MCF 10A (cell line): ENCODE measurements around the gene GPR27. TPM values are rescaled to one million over a fixed set of nuclear protein-coding genes. Genes with fewer than 3 reads are reported as not detected.

Source experiments
- BruUV-seq: library from RNA; stranded (reverse); fragments of 400-500 nt; replicated peaks from 2 replicates; lab custom pipeline; 2021; lab: Mats Ljungman, UMichigan
- CTCF ChIA-PET: fragments of 300-600 bp; sonication (Branson Sonifier 250); formaldehyde crosslinking; extraction: SDS; loops from one replicate; lab custom pipeline; 2021; ENCODE audit warnings: antibody characterized with exemption, inconsistent platforms; lab: Yijun Ruan, JAX
- POLR2A ChIA-PET: fragments of 300-600, 350-650 bp; sonication (Branson Sonifier 250); formaldehyde crosslinking; extraction: SDS; loops from one replicate; lab custom pipeline; 2020; ENCODE audit warnings: antibody characterized with exemption, inconsistent platforms; lab: Yijun Ruan, JAX
- DNase-seq: peaks from one replicate; pipeline ENCODE4 v3.0.0-alpha.2; 2018; ENCODE audit not compliant: unreplicated experiment
- H3K27ac Mint-ChIP-seq: one replicate; pipeline ENCODE4 v1.8.0; 2022; ENCODE audit warnings: mild to moderate bottlenecking, low read depth, mixed read lengths; ENCODE audit not compliant: unreplicated experiment
- H3K27me3 Mint-ChIP-seq: one replicate; pipeline ENCODE4 v1.8.0; 2022; ENCODE audit warnings: mixed read lengths; ENCODE audit not compliant: insufficient read depth, unreplicated experiment
- H3K36me3 Mint-ChIP-seq: one replicate; pipeline ENCODE4 v1.8.0; 2022; ENCODE audit warnings: mild to moderate bottlenecking, moderate library complexity, mixed read lengths; ENCODE audit not compliant: insufficient read depth, unreplicated experiment
- H3K4me1 Mint-ChIP-seq: one replicate; pipeline ENCODE4 v1.8.0; 2022; ENCODE audit warnings: mixed read lengths; ENCODE audit not compliant: insufficient read depth, unreplicated experiment
- H3K4me3 Mint-ChIP-seq: one replicate; pipeline ENCODE4 v1.8.0; 2022; ENCODE audit warnings: mild to moderate bottlenecking, moderate library complexity, mixed read lengths; ENCODE audit not compliant: unreplicated experiment
- H3K9me3 Mint-ChIP-seq: one replicate; pipeline ENCODE4 v1.8.0; 2022; ENCODE audit warnings: mixed read lengths; ENCODE audit not compliant: unreplicated experiment
- intact Hi-C: fragments of 100-400 bp; cut with micrococcal nuclease; formaldehyde crosslinking; loops from 2 replicates; pipeline ENCODE4 v1.14.1; 2022
- total RNA-seq: library from RNA; stranded (reverse); gene quantifications from 2 replicates; pipeline ENCODE4 v1.2.3, GENCODE V29; 2022
- TF ChIP-seq, protein P1 (sequence below): fragments of 200-600 bp; IDR thresholded peaks from one replicate; pipeline ENCODE4 v1.8.0; 2022; ENCODE audit warnings: antibody characterized with exemption, mild to moderate bottlenecking; ENCODE audit not compliant: unreplicated experiment

GPR27 gene
- total RNA-seq, 1 experiment from 2014 or later, result 4.4 TPM

DNA sequence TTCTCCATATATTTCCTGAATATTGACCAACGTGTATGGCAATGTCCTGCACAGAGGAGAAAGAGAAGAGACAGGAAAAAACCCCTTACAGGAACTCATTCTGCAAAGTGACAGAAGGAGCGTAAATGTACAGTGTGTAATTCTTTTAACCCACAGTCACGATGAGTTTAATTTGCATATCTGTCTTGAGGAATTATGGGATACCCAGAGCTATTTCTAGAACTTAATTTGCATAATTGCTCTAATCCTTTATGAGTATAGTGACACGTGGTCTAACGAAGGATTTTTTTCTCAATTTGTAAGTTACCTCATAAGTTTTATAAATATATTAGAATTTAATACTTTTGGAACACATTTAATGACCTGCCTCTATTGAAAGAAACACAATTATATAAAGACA lies 9.8 kb downstream of the GPR27 start:
- no peaks in the 10 kb centered on the region for H3K36me3 Mint-ChIP-seq
- no peaks in the 10 kb centered on the region for H3K9me3 Mint-ChIP-seq
- CTCF ChIA-PET, result interaction anchor here (0.7 to 1.0 kb wide), 4 partner anchors 10 to 921 kb away, joined by 3 to 5 read pairs (median 4); no protein-coding TSS in a partner anchor
- H3K4me1 Mint-ChIP-seq, result no peaks in the 10 kb centered on the region
- intact Hi-C loops, result no loop called here
- no peak overlapping the region for H3K4me3 Mint-ChIP-seq
- H3K27me3 Mint-ChIP-seq, result peaks cover 32% of the 10 kb centered on the region
- no peak overlapping the region for H3K27ac Mint-ChIP-seq
- DNase-seq, result no peak
- TF ChIP-seq, protein P1, sequence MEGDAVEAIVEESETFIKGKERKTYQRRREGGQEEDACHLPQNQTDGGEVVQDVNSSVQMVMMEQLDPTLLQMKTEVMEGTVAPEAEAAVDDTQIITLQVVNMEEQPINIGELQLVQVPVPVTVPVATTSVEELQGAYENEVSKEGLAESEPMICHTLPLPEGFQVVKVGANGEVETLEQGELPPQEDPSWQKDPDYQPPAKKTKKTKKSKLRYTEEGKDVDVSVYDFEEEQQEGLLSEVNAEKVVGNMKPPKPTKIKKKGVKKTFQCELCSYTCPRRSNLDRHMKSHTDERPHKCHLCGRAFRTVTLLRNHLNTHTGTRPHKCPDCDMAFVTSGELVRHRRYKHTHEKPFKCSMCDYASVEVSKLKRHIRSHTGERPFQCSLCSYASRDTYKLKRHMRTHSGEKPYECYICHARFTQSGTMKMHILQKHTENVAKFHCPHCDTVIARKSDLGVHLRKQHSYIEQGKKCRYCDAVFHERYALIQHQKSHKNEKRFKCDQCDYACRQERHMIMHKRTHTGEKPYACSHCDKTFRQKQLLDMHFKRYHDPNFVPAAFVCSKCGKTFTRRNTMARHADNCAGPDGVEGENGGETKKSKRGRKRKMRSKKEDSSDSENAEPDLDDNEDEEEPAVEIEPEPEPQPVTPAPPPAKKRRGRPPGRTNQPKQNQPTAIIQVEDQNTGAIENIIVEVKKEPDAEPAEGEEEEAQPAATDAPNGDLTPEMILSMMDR, result no peak
- POLR2A ChIA-PET, result interaction anchor here (1.1 kb wide), 1 partner anchor 1422 kb away, joined by 3 read pairs; no protein-coding TSS in a partner anchor
- BruUV-seq, result no TSS peak

DNA sequence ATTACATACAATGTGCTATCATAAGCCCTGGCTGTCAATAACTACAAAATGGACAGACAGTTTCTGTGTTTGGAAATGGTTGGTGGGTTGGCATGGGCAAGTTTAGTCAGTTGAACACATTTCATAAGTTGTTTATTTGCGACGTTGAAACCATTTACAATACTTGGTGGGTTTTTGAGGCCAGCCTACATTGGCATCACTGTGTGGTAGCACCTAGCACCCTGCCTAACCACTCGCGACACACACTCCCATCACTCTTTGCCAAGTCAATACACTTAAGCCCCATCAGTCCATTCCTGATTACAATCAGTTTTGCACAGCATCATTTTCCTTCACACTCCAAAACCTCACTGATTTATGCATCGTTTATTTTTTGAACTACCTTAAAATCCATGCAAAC lies 17.5 kb downstream of the GPR27 start:
- intact Hi-C loops, result no loop called here
- Mint-ChIP-seq H3K27ac (no peak overlapping the region), H3K9me3 (no peaks in the 10 kb centered on the region), H3K36me3 (no peaks in the 10 kb centered on the region), H3K4me3 (no peak overlapping the region), H3K27me3 (peaks cover 32% of the 10 kb centered on the region), H3K4me1 (no peaks in the 10 kb centered on the region)
- CTCF ChIA-PET, result no interaction called here
- BruUV-seq, result no TSS peak
- TF ChIP-seq, protein P1, result no peak
- DNase-seq, result no peak
- POLR2A ChIA-PET, result no interaction called here

DNA sequence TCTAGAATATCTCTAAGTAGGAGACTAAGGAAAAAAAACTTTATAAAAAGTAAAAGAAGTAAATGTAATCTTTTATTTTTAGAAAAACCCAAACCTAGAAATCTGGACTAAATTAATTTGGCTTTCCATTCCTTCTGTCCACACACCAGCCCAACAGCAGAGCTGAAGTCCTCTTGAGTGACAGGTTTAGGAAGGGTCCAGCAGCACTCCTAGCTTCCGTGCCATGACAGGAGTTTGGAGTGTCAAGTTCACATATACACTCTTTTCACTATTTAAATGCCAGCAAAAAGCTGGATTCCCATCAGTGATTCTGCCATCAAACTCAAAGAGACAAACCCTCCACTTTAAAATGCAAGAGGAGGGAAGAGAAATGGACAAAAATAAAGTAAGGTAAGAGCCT lies 18.2 kb downstream of the GPR27 start:
- no peaks in the 10 kb centered on the region for H3K4me1 Mint-ChIP-seq
- H3K27me3 Mint-ChIP-seq, result peaks cover 32% of the 10 kb centered on the region
- H3K36me3 Mint-ChIP-seq, result no peaks in the 10 kb centered on the region
- H3K9me3 Mint-ChIP-seq, result no peaks in the 10 kb centered on the region
- no peak for DNase-seq
- BruUV-seq, result no TSS peak
- CTCF ChIA-PET, result no interaction called here
- intact Hi-C loops, result no loop called here
- H3K27ac Mint-ChIP-seq, result no peak overlapping the region
- no peak overlapping the region for H3K4me3 Mint-ChIP-seq
- POLR2A ChIA-PET, result no interaction called here
- TF ChIP-seq, protein P1, result no peak

DNA sequence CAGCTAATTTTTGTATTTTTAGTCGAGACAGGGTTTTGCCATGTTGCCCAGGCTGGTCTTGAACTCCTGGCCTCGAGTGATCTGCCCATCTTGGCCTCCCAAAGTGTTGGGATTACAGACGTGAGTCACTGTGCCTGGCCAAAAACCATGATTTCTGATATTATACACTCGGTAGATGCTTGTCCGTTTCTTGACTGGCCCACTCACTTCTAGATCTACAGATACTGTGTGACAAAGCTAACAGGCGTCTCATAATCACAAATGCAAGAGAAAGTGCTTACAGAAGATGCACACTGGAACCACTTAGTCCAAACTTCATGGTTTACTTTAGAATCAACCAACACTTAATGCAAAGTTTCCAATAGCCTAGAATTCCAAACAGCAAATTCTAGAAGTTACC lies 22.9 kb downstream of the GPR27 start:
- POLR2A ChIA-PET, result no interaction called here
- CTCF ChIA-PET, result no interaction called here

More for the DNA sequence above, 22.9 kb downstream of the GPR27 start:
- H3K36me3 Mint-ChIP-seq, result no peaks in the 10 kb centered on the region
- H3K9me3 Mint-ChIP-seq, result no peaks in the 10 kb centered on the region
- H3K27ac Mint-ChIP-seq, result no peak overlapping the region
- intact Hi-C loops, result no loop called here
- H3K27me3 Mint-ChIP-seq, result peaks cover 38% of the 10 kb centered on the region
- TF ChIP-seq, protein P1, result no peak
- H3K4me1 Mint-ChIP-seq, result no peaks in the 10 kb centered on the region
- no peak overlapping the region for H3K4me3 Mint-ChIP-seq
- no peak for DNase-seq
- no TSS peak for BruUV-seq
